Mesothelial cell of epicardium (in vitro differentiated cells): ENCODE measurements around the gene TULP1. TPM values are rescaled to one million over a fixed set of nuclear protein-coding genes. Genes with fewer than 3 reads are reported as not detected.

ENCODE experiments used
- DNase-seq, 2 experiments: peaks; one replicate each; pipeline ENCODE4 v3.0.0; 2021; ENCODE audit warnings: low spot score in 2 of 2; ENCODE audit not compliant: unreplicated experiment in 2 of 2
- H3K27ac Mint-ChIP-seq: 2 replicates; pipeline ENCODE4 v1.8.0; 2021; ENCODE audit warnings: mixed read lengths
- H3K27me3 Mint-ChIP-seq: 2 replicates; pipeline ENCODE4 v1.8.0; 2021; ENCODE audit warnings: low read depth, mixed read lengths
- H3K36me3 Mint-ChIP-seq: 2 replicates; pipeline ENCODE4 v1.8.0; 2021; ENCODE audit warnings: mixed read lengths
- H3K4me1 Mint-ChIP-seq: 2 replicates; pipeline ENCODE4 v1.8.0; 2021; ENCODE audit warnings: mixed read lengths
- H3K4me3 Mint-ChIP-seq: 2 replicates; pipeline ENCODE4 v1.8.0; 2021; ENCODE audit warnings: mild to moderate bottlenecking, moderate library complexity, mixed read lengths
- H3K9me3 Mint-ChIP-seq: 2 replicates; pipeline ENCODE4 v1.8.0; 2021; ENCODE audit warnings: mixed read lengths
- CTCF ChIP-seq: fragments of 200-600 bp; sonication (generic); IDR thresholded peaks from one replicate; pipeline ENCODE4 v1.5.0; 2021; ENCODE audit warnings: antibody characterized with exemption; ENCODE audit not compliant: unreplicated experiment
- total RNA-seq: library from RNA; stranded (reverse); gene quantifications from 3 replicates; pipeline ENCODE4 v1.2.1, GENCODE V29; 2021

TULP1 gene
- 17.5 to 17.7 TPM (median 17.6 TPM) in 3 replicates for total RNA-seq

GRCh38 chr6:35512740-35513139 lies at the start of gene TULP1:
Gene TULP1 (minus strand): TSS chr6:35512896. CDS start chr6:35512858, 38 bp downstream.
- Mint-ChIP-seq H3K9me3 (no peaks in the 10 kb centered on the region), H3K27ac (peak within 1 kb of the TSS; percentile 72), H3K27me3 (no peaks in the 10 kb centered on the region), H3K4me3 (peak within 1 kb of the TSS; percentile 64), H3K4me1 (peaks cover 27% of the 10 kb centered on the region), H3K36me3 (no peaks in the 10 kb centered on the region)
- no peak for TF ChIP-seq CTCF
- DNase-seq: no peak

- Mint-ChIP-seq H3K9me3 (peaks cover 9% of the 10 kb centered on the region), H3K4me1 (no peaks in the 10 kb centered on the region), H3K36me3 (peaks cover 3% of the 10 kb centered on the region), H3K27me3 (peaks cover 9% of the 10 kb centered on the region), H3K27ac (no peak overlapping the region), H3K4me3 (no peak overlapping the region)
- no peak for DNase-seq
- TF ChIP-seq CTCF: no peak
These were observed 49.4 kb upstream of the TULP1 start for GRCh38 chr6:35562060-35562459.

GRCh38 chr6:35561113-35561512 lies 48.4 kb upstream of the TULP1 start:
- peaks cover 2% of the 10 kb centered on the region for H3K36me3 Mint-ChIP-seq
- H3K9me3 Mint-ChIP-seq: no peaks in the 10 kb centered on the region
- H3K4me3 Mint-ChIP-seq: no peak overlapping the region
- no peak for DNase-seq
- TF ChIP-seq CTCF: no peak
- H3K27ac Mint-ChIP-seq: no peak overlapping the region
- H3K27me3 Mint-ChIP-seq: peaks cover 9% of the 10 kb centered on the region
- H3K4me1 Mint-ChIP-seq: no peaks in the 10 kb centered on the region

- peaks cover 4% of the 10 kb centered on the region for H3K27me3 Mint-ChIP-seq
- TF ChIP-seq CTCF: no peak
- H3K27ac Mint-ChIP-seq: no peak overlapping the region
- DNase-seq: no peak
- no peaks in the 10 kb centered on the region for H3K4me1 Mint-ChIP-seq
- H3K4me3 Mint-ChIP-seq: no peak overlapping the region
- H3K36me3 Mint-ChIP-seq: no peaks in the 10 kb centered on the region
- H3K9me3 Mint-ChIP-seq: no peaks in the 10 kb centered on the region
These were observed 45.9 kb upstream of the TULP1 start for GRCh38 chr6:35558571-35558970.

- no peaks in the 10 kb centered on the region for H3K27me3 Mint-ChIP-seq
- no peak for TF ChIP-seq CTCF
- H3K9me3 Mint-ChIP-seq: no peaks in the 10 kb centered on the region
- no peak for DNase-seq
- no peaks in the 10 kb centered on the region for H3K4me1 Mint-ChIP-seq
- no peak overlapping the region for H3K4me3 Mint-ChIP-seq
- H3K36me3 Mint-ChIP-seq: no peaks in the 10 kb centered on the region
- no peak overlapping the region for H3K27ac Mint-ChIP-seq
These were observed 44.5 kb upstream of the TULP1 start for GRCh38 chr6:35557239-35557638.

- peaks cover 3% of the 10 kb centered on the region for H3K36me3 Mint-ChIP-seq
- no peak for TF ChIP-seq CTCF
- no peak overlapping the region for H3K27ac Mint-ChIP-seq
- H3K9me3 Mint-ChIP-seq: peaks cover 10% of the 10 kb centered on the region
- H3K4me1 Mint-ChIP-seq: no peaks in the 10 kb centered on the region
- no peaks in the 10 kb centered on the region for H3K27me3 Mint-ChIP-seq
- no peak overlapping the region for H3K4me3 Mint-ChIP-seq
- no peak for DNase-seq
These were observed 42.1 kb upstream of the TULP1 start for GRCh38 chr6:35554811-35555210.
